SIG-M5 treated with dmso at 0.1 percent for 504 hours (cell line): ENCODE data around the gene ZAR1L.
"Not testable (repeated sequence)": the region's sequence is repeated elsewhere in the genome, so short reads cannot be mapped to it uniquely, and the experiment has no call there.

Source experiments
- DNase-seq: peaks from one replicate; lab custom pipeline; 2025; ENCODE audit not compliant: unreplicated experiment; lab: John Stamatoyannopoulos, UW

The ZAR1L gene

GRCh38 chr13:32315238-32316027 lies at the start of gene ZAR1L, which contains the start of gene BRCA2:
TSS of gene ZAR1L (minus strand) at chr13:32315363. CDS start at chr13:32311925, 3,438 bp downstream.
TSS of gene BRCA2 (plus strand) at chr13:32315508. CDS start at chr13:32316461, 953 bp downstream.
- DNase-seq: peak; percentile 93

- DNase-seq: peak; percentile 88
Observed at GRCh38 chr13:32362574-32362973, 47.4 kb upstream of the ZAR1L start.

DNA sequence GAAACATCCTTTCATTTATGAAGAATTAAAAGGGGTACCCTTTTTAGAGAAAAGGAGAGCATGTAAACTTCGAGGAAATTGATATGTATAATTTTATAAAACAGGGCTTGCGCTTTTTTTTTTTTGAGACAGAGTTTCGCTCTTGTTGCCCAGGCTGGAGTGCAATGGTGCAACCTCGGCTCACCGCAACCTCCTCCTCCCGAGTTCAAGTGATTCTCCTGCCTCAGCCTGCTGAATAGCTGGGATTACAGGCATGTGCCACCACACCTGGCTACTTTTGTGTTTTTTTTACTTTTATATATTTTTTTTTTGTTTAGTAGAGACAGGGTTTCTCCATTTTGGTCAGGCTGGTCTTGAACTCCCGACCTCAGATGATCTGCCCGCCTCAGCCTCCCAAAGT lies 40.8 kb upstream of the ZAR1L start:
- DNase-seq: not testable (repeated sequence)

- DNase-seq: no peak
Observed at GRCh38 chr13:32354040-32354439, 38.9 kb upstream of the ZAR1L start.

DNA sequence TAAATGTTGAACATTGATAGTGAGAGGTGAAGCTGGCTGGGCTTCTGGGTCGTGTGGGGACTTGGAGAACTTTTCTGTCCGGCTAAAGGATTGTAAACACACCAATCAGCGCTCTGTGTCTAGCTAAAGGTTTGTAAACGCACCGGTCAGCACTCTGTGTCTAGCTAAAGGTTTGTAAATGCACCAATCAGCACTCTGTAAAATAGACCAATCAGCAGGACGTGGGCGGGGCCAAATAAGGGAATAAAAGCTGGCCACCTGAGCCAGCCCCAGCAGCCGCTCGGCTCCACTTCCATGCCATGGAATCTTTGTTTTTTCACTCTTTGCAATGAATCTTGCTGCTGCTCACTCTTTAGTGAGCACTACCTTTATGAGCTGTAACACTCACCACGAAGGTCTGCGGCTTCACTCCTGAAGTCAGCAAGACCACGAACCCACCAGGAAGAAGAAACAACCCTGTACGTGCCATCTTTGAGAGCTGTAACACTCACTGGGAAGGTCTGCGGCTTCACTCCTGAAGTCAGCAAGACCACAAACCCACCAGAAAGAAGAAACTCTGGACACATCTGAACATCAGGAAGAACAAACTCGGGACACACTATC lies 35.8 kb upstream of the ZAR1L start:
- not testable (repeated sequence) for DNase-seq

- DNase-seq: no peak
Observed at GRCh38 chr13:32347651-32348050, 32.5 kb upstream of the ZAR1L start.

DNA sequence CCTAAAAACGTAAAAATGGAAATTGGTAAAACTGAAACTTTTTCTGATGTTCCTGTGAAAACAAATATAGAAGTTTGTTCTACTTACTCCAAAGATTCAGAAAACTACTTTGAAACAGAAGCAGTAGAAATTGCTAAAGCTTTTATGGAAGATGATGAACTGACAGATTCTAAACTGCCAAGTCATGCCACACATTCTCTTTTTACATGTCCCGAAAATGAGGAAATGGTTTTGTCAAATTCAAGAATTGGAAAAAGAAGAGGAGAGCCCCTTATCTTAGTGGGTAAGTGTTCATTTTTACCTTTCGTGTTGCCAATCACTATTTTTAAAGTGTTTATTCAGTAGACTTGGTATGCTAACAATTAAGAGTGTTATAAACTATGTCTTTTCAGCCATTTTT lies 25.8 kb upstream of the ZAR1L start:
- peak; percentile 76 for DNase-seq

- DNase-seq: peak; percentile 48
Observed at GRCh38 chr13:32334671-32335070, 19.5 kb upstream of the ZAR1L start.

DNA sequence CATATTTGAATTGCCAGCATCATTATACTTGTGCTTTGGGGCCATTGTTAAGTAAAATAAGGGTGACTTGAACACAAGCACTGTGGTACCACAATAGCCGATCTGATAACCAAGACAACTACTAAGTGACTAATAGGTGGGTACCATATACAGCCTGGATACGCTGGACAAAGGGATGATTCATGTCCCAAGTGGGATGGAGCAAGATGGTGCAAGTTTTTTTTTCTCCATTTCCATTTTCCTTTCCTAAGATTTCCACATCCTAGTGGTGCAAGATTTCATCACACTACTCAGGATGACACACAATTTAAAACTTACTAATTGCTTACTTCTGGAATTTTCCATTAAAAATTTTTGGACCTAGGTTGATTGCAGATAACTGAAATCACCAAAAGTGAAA lies 15.3 kb upstream of the ZAR1L start:
- DNase-seq: no peak

- no peak for DNase-seq
Observed at GRCh38 chr13:32323912-32324311, 8.7 kb upstream of the ZAR1L start.

DNA sequence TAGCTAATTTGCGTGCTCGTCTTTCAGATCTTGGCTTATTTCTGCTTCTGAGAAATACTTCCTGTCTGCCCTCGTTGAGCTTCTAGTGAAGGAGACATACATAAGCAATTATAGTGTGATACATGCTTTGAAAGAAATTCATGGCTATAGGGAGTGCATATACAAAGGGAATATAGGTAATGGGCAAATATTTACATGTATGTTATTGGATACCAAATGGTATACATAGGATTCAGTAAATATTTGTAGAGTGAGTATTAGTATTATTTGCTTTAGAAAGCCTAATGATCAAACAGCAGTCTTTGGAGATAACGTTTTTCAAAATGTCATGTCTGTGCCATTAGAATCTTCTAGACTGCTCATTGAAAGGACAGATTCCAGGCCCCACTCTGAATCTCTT lies 5.4 kb upstream of the ZAR1L start:
- no peak for DNase-seq

DNA sequence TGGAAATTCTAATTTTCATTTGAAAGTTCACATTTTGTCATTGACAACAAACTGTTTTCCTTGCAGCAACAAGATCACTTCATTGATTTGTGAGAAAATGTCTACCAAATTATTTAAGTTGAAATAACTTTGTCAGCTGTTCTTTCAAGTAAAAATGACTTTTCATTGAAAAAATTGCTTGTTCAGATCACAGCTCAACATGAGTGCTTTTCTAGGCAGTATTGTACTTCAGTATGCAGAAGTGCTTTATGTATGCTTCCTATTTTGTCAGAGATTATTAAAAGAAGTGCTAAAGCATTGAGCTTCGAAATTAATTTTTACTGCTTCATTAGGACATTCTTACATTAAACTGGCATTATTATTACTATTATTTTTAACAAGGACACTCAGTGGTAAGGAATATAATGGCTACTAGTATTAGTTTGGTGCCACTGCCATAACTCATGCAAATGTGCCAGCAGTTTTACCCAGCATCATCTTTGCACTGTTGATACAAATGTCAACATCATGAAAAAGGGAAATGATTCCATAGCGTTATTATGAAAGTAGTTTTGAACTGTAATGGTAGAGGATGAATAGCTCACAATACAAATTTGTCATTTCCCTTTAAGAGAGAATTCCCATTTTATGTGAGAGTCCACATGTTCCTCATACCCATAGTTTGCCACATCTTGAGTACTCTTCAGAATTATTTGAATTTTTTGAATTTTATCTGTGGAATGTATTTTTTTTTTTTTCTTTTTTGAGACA lies 2.7 kb upstream of the ZAR1L start:
- DNase-seq: peak; percentile 67

GRCh38 chr13:32316501-32316900 lies 1.3 kb upstream of the ZAR1L start:
- DNase-seq: peak; percentile 85

- no peak for DNase-seq
Observed at GRCh38 chr13:32316028-32316339, 821 bp upstream of the ZAR1L start.

GRCh38 chr13:32314271-32315237 lies 609 bp downstream of the ZAR1L start:
- DNase-seq: peak; percentile 98

GRCh38 chr13:32311188-32311897 lies 3.8 kb downstream of the ZAR1L start:
- DNase-seq: no peak

GRCh38 chr13:32310134-32310706 lies 4.9 kb downstream of the ZAR1L start:
- DNase-seq: peak; percentile 68

- DNase-seq: peak; percentile 65
Observed at GRCh38 chr13:32309312-32310133, 5.6 kb downstream of the ZAR1L start.

DNA sequence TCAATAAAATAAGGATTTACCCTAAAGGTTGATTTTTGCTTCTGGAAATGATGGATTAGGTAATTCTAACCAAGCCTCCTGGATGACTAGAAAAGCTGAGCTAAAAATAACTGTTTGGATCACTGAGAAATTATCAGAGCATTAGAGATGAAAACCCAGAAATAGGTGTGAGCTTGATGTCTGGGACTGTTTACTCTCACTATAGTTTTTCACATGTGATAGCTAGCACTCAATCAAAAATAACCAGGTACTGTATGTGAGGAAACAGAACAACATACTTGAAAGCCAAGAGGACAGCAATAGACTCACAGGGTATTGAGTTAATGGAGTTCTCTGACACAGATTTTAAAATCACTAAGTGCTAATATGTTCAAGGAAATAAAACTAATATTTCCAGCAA lies 9.5 kb downstream of the ZAR1L start:
- no peak for DNase-seq
